Skeletal muscle cell (primary cell): ENCODE data around the gene TGOLN2.

Source experiments
- DNase-seq: peaks from one replicate; pipeline ENCODE4 v3.0.0-alpha.2; 2010; ENCODE audit warnings: low read depth
- H3K4me3 ChIP-seq: 2 replicates; pipeline ENCODE4 v1.5.1; 2011; ENCODE audit warnings: low read depth, mild to moderate bottlenecking, control low read depth, low read length, moderate library complexity

Gene TGOLN2

GRCh38 chr2:85273738-85274731 lies 53.8 kb downstream of the TGOLN2 start:
- no peak overlapping the region for H3K4me3 ChIP-seq
- peak; percentile 64 for DNase-seq

DNA sequence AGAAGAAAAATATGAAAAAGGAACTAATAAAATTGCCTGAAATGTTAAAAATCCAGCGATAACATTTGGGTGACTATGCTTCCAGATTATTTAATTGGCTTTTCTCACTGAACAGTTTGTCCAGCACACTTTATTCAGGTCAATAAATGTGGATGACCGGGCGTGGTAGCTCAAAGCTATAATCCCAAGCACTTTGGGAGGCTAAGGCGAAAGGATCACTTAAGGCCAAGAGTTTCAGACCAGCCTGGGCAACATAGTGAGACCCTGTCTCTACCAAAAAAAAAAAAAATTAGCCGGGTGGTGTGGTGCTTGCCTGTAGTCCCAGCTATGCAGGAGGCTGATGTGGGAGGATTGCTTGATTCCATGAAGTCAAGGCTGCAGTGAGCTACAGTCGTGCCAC lies 55.4 kb downstream of the TGOLN2 start:
- DNase-seq = no peak
- H3K4me3 ChIP-seq = no peak overlapping the region

- no peak for DNase-seq
- H3K4me3 ChIP-seq = no peak overlapping the region
Observed at GRCh38 chr2:85269959-85270358, 57.8 kb downstream of the TGOLN2 start.
